GM19438 (cell line): ENCODE results near the gene A2ML1.
"Not testable (repeated sequence)": the region's sequence is repeated elsewhere in the genome, so short reads cannot be mapped to it uniquely, and the experiment has no call there.

ENCODE experiments used
- ATAC-seq: cut with Tn5 transposase; IDR thresholded peaks from one replicate; pipeline ENCODE4 v1.9.1; 2021; ENCODE audit warnings: low read depth; ENCODE audit not compliant: unreplicated experiment

A2ML1 gene

GRCh38 chr12:8903646-8904045 lies 81.2 kb downstream of the A2ML1 start:
- ATAC-seq = no peak

GRCh38 chr12:8904665-8905064 lies 82.2 kb downstream of the A2ML1 start:
- ATAC-seq = no peak

DNA sequence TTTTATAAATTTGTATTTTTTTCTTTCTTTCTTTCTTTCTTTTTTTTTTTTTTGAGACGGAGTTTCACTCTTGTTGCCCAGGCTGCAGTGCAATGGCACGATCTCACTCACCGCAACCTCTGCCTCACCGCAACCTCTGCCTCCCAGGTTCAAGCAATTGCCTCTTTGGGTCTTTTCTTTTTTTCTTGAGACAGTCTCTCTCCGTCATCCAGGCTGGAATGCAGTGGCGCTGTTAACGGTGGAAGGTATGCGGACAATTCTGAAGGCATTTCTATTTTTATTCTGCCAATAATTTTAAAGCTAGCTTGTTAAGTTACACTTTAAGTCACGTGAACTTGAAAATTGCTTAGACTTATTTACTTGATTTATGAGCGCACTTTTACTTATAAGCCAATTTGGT lies 83.1 kb downstream of the A2ML1 start:
- ATAC-seq = no peak

- no peak for ATAC-seq
Observed at GRCh38 chr12:8906266-8907180, 84.1 kb downstream of the A2ML1 start.

DNA sequence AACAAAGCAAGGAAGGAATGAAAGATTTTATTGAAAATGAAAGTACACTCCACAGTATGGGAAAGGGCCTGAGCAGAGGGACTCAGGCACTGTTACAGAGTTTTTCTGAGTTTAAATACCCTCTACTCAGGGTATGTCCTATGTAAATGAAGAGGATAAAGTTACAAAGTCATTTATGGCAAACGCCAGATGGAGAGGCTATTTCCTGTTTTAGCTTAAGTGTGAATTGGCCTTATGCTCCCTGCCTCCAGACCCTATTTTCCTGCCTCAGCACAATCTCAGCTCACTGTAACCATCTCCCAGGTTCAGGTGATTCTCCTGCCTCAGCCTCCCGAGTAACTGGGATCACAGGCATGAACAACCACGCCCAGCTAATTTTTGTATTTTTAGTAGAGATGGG lies 85.1 kb downstream of the A2ML1 start:
- no peak for ATAC-seq

DNA sequence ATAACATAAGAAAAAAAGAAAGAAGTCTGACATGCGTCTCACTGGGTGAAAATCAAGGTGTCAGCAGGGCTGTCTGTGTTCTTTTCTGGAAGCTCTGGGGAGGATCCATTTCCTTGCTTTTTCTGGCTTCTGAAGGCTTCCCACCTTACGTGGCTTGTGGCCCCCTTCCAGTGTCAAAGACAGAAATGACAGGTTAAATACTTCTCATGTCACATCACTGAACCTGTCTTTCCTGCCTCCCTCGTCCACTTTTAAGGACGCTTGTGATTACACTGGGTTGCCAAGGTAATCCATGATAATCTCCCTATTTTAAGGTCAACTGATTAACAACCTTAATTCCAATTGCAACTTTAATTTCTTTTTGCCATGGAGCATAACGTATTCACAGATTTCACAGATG lies 87.3 kb downstream of the A2ML1 start:
- no peak for ATAC-seq

DNA sequence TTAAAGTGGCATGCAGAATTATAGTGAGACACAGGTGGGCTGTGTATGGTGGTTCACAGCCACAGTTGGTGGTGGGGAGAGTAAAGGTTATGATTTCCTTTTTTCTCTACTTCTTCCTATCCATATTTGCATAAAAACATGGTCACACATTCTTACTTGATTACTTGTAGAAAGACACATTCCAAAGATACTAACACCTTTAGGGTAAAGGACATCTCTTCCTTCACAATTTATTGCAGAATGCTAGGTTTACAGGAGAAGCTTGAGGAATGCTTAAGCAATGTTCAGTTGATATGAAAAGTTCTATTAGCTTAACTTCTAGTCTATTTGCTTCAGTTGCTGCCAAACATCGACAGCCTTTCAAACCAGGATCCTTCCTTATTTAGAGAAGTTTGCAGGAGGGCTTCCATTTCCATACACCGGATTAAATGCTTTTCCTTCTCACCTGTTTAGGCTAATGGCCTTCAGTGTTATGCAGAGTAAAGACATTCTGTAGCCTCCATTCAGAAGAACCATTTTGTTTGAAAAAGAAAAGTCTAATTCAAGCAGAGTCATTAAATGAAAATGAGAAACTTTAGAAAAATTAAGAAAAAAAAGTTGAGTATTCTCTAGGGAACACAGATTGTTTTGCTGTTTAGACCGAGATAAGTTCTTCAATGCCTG lies 89.3 kb downstream of the A2ML1 start:
- ATAC-seq = no peak

DNA sequence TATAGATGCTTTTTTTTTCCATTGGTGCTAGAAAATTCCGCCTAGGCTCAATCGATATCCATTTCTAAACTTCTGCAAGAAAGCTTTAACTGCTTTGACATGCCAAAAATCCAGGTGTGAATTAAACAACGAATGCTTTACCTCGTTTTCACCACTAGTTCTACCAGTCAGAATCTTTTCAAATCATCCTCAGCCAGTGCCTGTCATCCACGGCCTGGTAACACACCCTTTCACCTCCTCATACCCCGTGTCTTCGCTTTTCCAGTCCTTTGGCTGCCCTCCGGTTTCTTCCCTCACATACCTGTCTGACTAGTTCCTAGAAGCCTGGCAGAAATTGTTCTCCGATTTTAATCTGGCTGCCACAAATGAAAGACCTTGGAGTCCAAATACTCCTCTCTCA lies 90.5 kb downstream of the A2ML1 start:
- no peak for ATAC-seq

GRCh38 chr12:8913702-8914032 lies 91.2 kb downstream of the A2ML1 start:
- ATAC-seq = no peak

DNA sequence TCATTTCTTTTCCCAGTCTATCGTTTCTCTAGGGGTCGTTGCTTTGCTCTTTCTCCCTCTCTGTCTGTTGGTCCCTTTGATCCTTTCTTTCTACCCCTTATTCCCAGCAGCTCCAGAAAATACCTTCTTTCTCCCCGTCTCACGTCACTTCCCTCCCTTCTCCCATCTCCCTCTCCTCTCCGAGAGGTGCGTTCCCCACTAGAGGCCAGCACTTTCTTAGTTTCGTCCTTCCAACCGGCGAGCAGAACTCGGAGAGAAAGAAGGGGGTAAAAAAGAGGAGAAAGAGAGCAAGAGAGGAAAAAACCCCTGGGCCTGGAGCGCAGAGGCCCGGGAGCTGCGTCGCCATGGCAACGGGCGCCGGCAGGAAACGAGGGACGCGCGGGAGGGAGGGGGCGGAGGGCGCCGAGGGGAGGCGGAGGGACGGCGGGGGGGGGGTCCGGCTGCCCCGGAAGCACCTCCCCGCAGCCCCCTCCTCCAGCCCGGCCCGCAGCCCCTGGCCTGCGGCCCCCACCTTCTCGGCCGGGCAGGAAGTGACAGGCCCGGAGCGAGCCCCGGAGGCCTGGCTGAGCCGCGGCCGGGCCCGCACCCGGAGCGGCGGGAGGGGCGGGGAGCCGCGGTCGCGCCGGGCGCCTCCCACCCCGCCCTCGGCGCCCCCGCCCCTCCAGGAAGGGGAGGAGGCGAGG lies 91.8 kb downstream of the A2ML1 start, which contains the start of gene PHC1:
TSS of gene PHC1 (plus strand) at position 477 of the 683 bp plus-strand sequence. CDS start 3,169 bp downstream, outside the sequence.
- peak; percentile 69 for ATAC-seq

- ATAC-seq = peak; percentile 66
Observed at GRCh38 chr12:8914716-8915526, 92.5 kb downstream of the A2ML1 start.

- no peak for ATAC-seq
Observed at GRCh38 chr12:8916154-8916553, 93.7 kb downstream of the A2ML1 start.

- no peak for ATAC-seq
Observed at GRCh38 chr12:8917031-8917430, 94.6 kb downstream of the A2ML1 start.

- no peak for ATAC-seq
Observed at GRCh38 chr12:8917751-8918150, 95.3 kb downstream of the A2ML1 start.

GRCh38 chr12:8919643-8920042 lies 97.2 kb downstream of the A2ML1 start:
- not testable (repeated sequence) for ATAC-seq

DNA sequence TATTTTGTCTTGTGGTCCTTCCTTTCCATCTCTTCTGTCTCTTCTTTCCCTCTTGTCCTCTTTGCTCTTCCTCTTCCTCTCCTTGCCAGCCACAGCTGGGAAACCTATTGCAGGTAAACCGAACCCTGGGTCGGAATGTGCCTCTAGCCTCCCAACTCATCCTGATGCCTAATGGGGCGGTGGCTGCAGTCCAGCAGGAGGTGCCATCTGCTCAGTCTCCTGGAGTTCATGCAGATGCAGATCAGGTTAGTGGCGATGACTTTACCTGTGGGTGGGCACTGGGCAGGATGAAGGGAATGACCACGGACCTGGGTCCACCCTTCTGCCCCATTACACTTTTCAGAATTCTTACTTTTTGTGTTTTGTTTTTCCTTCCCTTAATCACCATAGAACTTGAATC lies 100.1 kb downstream of the A2ML1 start:
- ATAC-seq = no peak
